SK-N-MC (cell line): Measurements from ENCODE around the gene ANKRD17.

Source experiments
- EZH2 ChIP-seq: fragments of 200-600 bp; sonication (generic); IDR thresholded peaks from one replicate; pipeline ENCODE4 v1.6.1; 2017; ENCODE audit warnings: antibody characterized with exemption
- FOXP2 ChIP-seq: optimal IDR thresholded peaks from 2 replicates; pipeline ENCODE3; 2011; ENCODE audit warnings: mild to moderate bottlenecking, moderate library complexity; ENCODE audit not compliant: insufficient read depth; ENCODE audit errors: extremely low read length, control extremely low read depth
- POLR2AphosphoS5 ChIP-seq: IDR thresholded peaks from 2 replicates; pipeline ENCODE4 v1.6.1; 2012; ENCODE audit warnings: mild to moderate bottlenecking, low read depth, low read length, borderline replicate concordance

GRCh38 chr4:73075832-73076231 is 182.8 kb downstream of the ANKRD17 start:
- TF ChIP-seq POLR2AphosphoS5 (no peak), EZH2 (no peak), FOXP2 (no peak)
